GM10248 (cell line): ENCODE data around the gene MAP7D1.

Experiments used
- CTCF ChIA-PET: fragments of 300-600 bp; sonication (Branson Sonifier 250); formaldehyde crosslinking; extraction: SDS; loops from one replicate; lab custom pipeline; 2021; ENCODE audit warnings: antibody characterized with exemption; lab: Yijun Ruan, JAX
- POLR2A ChIA-PET: fragments of 350-650 bp; sonication (Branson Sonifier 250); formaldehyde crosslinking; extraction: SDS; loops from one replicate; lab custom pipeline; 2020; ENCODE audit warnings: antibody characterized with exemption; lab: Yijun Ruan, JAX
- DNase-seq: peaks from one replicate; pipeline ENCODE4 v3.0.0; 2012; ENCODE audit errors: extremely low spot score
- TF ChIP-seq, protein P1 (sequence below): IDR thresholded peaks from 2 replicates; pipeline ENCODE4 v1.5.1; 2012; ENCODE audit warnings: mild to moderate bottlenecking, low read depth; ENCODE audit errors: extremely low read depth, missing control alignments, control extremely low read depth

Gene MAP7D1

DNA sequence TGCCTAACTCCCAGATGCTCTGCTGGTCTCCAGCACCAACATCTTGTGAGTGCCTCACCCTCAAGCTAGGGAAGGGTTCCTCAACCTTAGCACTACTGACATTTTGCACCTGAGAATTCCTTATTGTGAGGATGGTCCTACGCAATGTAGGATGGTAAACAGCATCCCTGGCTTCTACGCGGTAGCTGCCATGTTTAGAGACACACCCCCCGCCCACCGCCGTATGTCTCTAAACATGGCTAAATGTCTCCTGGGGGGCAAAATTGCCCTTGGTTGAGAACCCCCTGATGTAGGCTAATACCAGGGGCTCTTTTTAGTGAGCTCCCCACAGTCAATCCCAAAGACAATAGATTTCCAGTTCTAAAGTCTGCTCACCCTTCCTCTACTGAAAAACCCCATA, 2.5 kb upstream of the MAP7D1 start:
- ChIA-PET CTCF (interaction anchor here (1.8 to 6.0 kb wide), 4 partner anchors 9 to 132 kb away, joined by 4 to 106 read pairs (median 13); no protein-coding TSS in a partner anchor), POLR2A (no interaction called here)
- TF ChIP-seq, protein P1, sequence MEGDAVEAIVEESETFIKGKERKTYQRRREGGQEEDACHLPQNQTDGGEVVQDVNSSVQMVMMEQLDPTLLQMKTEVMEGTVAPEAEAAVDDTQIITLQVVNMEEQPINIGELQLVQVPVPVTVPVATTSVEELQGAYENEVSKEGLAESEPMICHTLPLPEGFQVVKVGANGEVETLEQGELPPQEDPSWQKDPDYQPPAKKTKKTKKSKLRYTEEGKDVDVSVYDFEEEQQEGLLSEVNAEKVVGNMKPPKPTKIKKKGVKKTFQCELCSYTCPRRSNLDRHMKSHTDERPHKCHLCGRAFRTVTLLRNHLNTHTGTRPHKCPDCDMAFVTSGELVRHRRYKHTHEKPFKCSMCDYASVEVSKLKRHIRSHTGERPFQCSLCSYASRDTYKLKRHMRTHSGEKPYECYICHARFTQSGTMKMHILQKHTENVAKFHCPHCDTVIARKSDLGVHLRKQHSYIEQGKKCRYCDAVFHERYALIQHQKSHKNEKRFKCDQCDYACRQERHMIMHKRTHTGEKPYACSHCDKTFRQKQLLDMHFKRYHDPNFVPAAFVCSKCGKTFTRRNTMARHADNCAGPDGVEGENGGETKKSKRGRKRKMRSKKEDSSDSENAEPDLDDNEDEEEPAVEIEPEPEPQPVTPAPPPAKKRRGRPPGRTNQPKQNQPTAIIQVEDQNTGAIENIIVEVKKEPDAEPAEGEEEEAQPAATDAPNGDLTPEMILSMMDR: no peak
- no peak for DNase-seq

DNA sequence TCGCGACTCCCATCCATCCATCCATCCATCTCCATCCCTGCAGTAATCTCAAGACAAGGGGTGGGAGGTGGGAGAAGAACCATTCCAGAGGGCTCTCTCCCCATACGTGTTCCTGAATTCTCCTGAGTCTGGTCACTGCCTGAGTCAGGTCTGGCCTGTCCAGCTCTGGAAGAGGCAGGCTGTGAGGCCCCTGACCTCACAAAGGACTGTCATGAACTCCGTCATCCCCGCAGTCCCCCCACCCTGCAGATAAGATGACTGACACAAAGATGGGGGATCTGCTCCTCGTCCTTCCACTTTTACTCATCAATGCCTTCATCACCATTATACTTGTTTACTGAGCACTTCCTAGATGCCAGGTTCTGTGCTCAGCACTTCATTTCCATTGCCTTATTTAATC, 1.6 kb upstream of the MAP7D1 start:
- POLR2A ChIA-PET: no interaction called here
- TF ChIP-seq, protein P1: no peak
- no peak for DNase-seq
- CTCF ChIA-PET: interaction anchor here (0.9 to 6.0 kb wide), 4 partner anchors 8 to 131 kb away, joined by 3 to 106 read pairs (median 13); no protein-coding TSS in a partner anchor

DNA sequence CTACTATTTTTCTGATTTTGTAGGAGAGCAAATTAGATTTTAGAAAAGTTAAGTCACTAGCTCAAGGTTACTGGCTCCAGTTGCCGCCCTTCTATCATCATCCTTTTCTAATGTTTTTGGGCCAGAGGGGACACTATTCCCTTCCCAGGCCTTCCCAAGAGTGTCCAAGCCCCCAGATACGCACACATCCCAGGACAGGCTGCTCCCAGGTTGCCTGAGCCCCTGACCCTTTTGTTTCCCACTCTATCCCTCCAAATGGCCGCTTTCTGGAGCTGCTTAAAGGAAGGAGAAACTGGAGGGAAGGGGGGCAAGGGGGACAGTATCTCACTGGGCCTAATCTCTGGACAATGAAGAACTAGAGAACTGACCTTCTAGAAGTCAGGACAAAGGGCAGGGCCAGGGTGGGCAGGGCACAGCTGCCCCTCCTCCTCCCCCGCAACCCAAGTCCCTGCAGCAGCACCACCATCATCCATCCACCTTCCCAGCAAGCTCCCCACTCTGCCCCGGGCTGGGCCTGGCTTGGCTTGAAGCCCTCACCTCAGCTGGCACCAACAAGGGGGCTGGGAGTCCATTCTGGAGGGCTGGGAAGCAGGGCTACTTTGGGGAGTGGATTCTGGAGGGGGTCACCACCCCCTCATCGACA, 1.1 kb upstream of the MAP7D1 start:
- CTCF ChIA-PET: interaction anchor here (0.9 to 2.4 kb wide), 3 partner anchors 20 to 131 kb away, joined by 3 to 19 read pairs (median 7); no protein-coding TSS in a partner anchor
- DNase-seq: no peak
- POLR2A ChIA-PET: no interaction called here
- TF ChIP-seq, protein P1: no peak

DNA sequence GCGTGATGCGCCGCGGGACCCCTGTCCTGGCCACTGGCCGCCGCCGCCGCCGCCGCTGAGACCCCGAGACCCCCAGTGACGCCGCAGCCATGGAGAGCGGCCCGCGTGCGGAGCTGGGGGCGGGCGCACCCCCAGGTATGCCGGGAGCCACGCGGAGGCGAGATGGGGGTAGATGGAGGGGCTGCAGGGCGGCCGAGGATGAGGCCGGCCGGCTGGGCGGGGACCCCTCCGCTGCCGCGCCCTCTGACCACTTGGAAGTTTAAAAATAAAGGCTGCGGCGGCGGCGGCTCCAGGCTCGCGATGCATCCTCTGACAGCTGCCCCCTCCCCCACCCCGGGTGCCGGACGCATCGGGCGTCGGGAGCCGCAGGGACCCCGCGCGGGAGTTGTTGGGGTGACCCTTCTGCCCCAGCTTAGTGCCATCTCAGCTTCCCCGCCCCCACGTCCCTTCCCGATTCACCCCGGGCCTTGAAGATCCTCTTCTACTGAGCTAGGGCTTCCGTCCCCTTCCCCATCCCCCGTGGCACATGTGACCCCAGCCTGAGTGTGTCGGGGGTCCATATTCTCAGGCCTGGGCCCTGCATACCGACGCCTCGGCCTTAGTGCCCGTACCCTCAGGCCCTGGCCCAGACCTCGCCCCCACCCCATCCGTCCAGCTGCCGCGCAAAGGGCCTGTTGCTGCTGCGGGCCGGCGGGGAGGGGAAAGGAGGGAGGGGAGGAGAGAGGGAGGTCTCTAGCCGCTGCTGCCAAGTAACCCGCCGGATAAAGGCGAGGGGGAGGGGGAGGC, 562 bp downstream of the MAP7D1 start:
- peak; percentile 73 for DNase-seq
- CTCF ChIA-PET: interaction anchor here (1.1 to 2.6 kb wide), 4 partner anchors 7 to 36 kb away, joined by 3 to 12 read pairs (median 6); partner anchors contain the start of gene TRAPPC3
- POLR2A ChIA-PET: interaction anchor here (0.7 to 0.8 kb wide), 2 partner anchors 23 to 963 kb away, joined by 3 to 6 read pairs; partner anchors contain the start of gene SFPQ
- TF ChIP-seq, protein P1: no peak

DNA sequence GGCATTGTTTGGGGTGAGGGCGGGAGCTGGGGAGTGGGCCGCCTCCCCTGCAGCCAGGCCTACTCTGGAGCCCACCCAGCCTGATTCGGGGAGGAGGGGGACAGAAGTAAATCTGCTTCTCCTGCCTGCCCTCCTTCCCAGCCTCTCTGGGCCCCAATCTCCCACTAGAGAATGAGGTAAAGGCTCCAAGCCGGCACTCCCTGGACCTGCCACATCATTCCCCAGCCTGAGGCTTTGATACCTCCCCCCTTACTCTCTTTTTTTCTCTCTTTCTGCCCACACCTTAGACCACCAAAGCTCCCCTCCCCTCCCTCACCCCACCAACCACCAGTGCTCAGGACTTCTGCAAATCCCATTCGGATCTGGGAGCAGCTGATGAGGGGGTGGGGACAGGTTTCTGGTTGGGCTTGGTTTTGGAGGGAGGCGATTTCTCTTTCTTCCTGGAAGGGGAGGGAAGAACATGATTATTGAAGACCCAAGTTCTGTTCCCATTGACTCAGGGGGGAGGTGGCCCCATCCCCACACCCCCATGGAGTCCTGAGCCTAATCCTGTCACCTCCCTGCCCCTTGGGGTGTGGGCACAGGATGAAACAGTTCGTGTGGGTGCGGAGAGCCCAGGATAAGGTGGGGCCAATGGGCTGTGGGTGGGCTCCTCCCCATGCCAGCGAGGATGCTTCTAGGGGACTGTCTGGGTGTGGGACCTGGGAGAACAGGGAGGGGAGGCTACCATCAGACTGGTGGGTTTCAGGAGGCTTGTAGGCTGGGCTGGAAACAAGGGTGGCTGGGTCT, 1.3 kb downstream of the MAP7D1 start:
- ChIA-PET CTCF (interaction anchor here (1.1 to 2.6 kb wide), 4 partner anchors 8 to 35 kb away, joined by 3 to 12 read pairs (median 6); partner anchors contain the start of gene TRAPPC3), POLR2A (interaction anchor here (0.7 kb wide), 1 partner anchor 964 kb away, joined by 6 read pairs; the partner anchor contains the start of gene SFPQ)
- TF ChIP-seq, protein P1: no peak
- no peak for DNase-seq
